Osteocyte (in vitro differentiated cells): ENCODE results near the gene MCRS1. TPM values are rescaled to one million over a fixed set of nuclear protein-coding genes. Genes with fewer than 3 reads are reported as not detected.

Experiments
- DNase-seq: peaks from one replicate; pipeline ENCODE4 v3.0.0; 2021; ENCODE audit warnings: mixed read lengths; ENCODE audit not compliant: unreplicated experiment; ENCODE audit errors: extremely low spot score
- H3K27ac Mint-ChIP-seq: one replicate; pipeline ENCODE4 v1.8.0; 2021; ENCODE audit warnings: mild to moderate bottlenecking, mixed read lengths; ENCODE audit not compliant: unreplicated experiment
- H3K27me3 Mint-ChIP-seq: one replicate; pipeline ENCODE4 v1.8.0; 2021; ENCODE audit warnings: mixed read lengths; ENCODE audit not compliant: unreplicated experiment
- H3K36me3 Mint-ChIP-seq: one replicate; pipeline ENCODE4 v1.8.0; 2021; ENCODE audit warnings: mixed read lengths; ENCODE audit not compliant: unreplicated experiment
- H3K4me1 Mint-ChIP-seq: one replicate; pipeline ENCODE4 v1.8.0; 2021; ENCODE audit warnings: mixed read lengths; ENCODE audit not compliant: unreplicated experiment
- H3K4me3 Mint-ChIP-seq: one replicate; pipeline ENCODE4 v1.8.0; 2021; ENCODE audit warnings: mild to moderate bottlenecking, moderate library complexity, mixed read lengths; ENCODE audit not compliant: unreplicated experiment
- H3K9me3 Mint-ChIP-seq: one replicate; pipeline ENCODE4 v1.8.0; 2021; ENCODE audit warnings: mixed read lengths; ENCODE audit not compliant: unreplicated experiment
- CTCF ChIP-seq: fragments of 200-600 bp; sonication (generic); IDR thresholded peaks from 2 replicates; pipeline ENCODE4 v1.5.0; 2021; ENCODE audit warnings: antibody characterized with exemption, mild to moderate bottlenecking, moderate library complexity
- total RNA-seq: library from RNA; stranded (reverse); gene quantifications from 2 replicates; pipeline ENCODE4 v1.2.1, GENCODE V29; 2021

Gene MCRS1
- total RNA-seq, 1 donor from 2014 or later = 69.3 TPM

- Mint-ChIP-seq H3K4me1 (peaks cover 2% of the 10 kb centered on the region), H3K9me3 (no peaks in the 10 kb centered on the region), H3K36me3 (peaks cover 3% of the 10 kb centered on the region), H3K4me3 (no peak overlapping the region), H3K27me3 (no peaks in the 10 kb centered on the region), H3K27ac (no peak overlapping the region)
- no peak for TF ChIP-seq CTCF
- DNase-seq = no peak
These were observed 32.0 kb upstream of the MCRS1 start for GRCh38 chr12:49599961-49600360.

- no peaks in the 10 kb centered on the region for H3K9me3 Mint-ChIP-seq
- no peaks in the 10 kb centered on the region for H3K27me3 Mint-ChIP-seq
- H3K27ac Mint-ChIP-seq = no peak overlapping the region
- no peak for DNase-seq
- TF ChIP-seq CTCF = no peak
- H3K4me3 Mint-ChIP-seq = no peak overlapping the region
- no peaks in the 10 kb centered on the region for H3K4me1 Mint-ChIP-seq
- H3K36me3 Mint-ChIP-seq = peaks cover 3% of the 10 kb centered on the region
These were observed 30.6 kb upstream of the MCRS1 start for GRCh38 chr12:49598527-49598926.

GRCh38 chr12:49588721-49589516 lies 21.0 kb upstream of the MCRS1 start:
- H3K9me3 Mint-ChIP-seq = no peaks in the 10 kb centered on the region
- H3K27me3 Mint-ChIP-seq = no peaks in the 10 kb centered on the region
- peaks cover 10% of the 10 kb centered on the region for H3K36me3 Mint-ChIP-seq
- H3K27ac Mint-ChIP-seq = peak overlapping the region; percentile 25
- no peak for TF ChIP-seq CTCF
- H3K4me1 Mint-ChIP-seq = peaks cover 32% of the 10 kb centered on the region
- DNase-seq = no peak
- H3K4me3 Mint-ChIP-seq = no peak overlapping the region

- no peak for TF ChIP-seq CTCF
- Mint-ChIP-seq H3K27me3 (no peaks in the 10 kb centered on the region), H3K27ac (peak overlapping the region; percentile 25), H3K4me3 (no peak overlapping the region), H3K9me3 (no peaks in the 10 kb centered on the region), H3K4me1 (peaks cover 39% of the 10 kb centered on the region), H3K36me3 (peaks cover 10% of the 10 kb centered on the region)
- DNase-seq = no peak
These were observed 20.3 kb upstream of the MCRS1 start for GRCh38 chr12:49588281-49588680.

GRCh38 chr12:49587174-49587908 lies 19.4 kb upstream of the MCRS1 start:
- Mint-ChIP-seq H3K9me3 (no peaks in the 10 kb centered on the region), H3K27ac (no peak overlapping the region), H3K4me3 (no peak overlapping the region), H3K4me1 (peaks cover 47% of the 10 kb centered on the region), H3K27me3 (no peaks in the 10 kb centered on the region), H3K36me3 (peaks cover 10% of the 10 kb centered on the region)
- DNase-seq = no peak
- TF ChIP-seq CTCF = no peak
